ENCODE results near the gene SMYD4. TPM values are rescaled to one million over a fixed set of nuclear protein-coding genes. Genes with fewer than 3 reads are reported as not detected.
"Not testable (repeated sequence)": the region's sequence is repeated elsewhere in the genome, so short reads cannot be mapped to it uniquely, and the experiment has no call there.

Gene SMYD4
- total and polyA plus RNA-seq, 2 experiments from 2014 or later: 8.5 to 11.4 TPM

GRCh38 chr17:1743088-1743439, 86.6 kb downstream of the SMYD4 start:
- TF ChIP-seq EZH2phosphoT487 (IDR thresholded peaks at IDR 0.05; ENCODE audit: low read depth, severe bottlenecking, unreplicated experiment): no peak
- TF ChIP-seq EZH2 (IDR thresholded peaks at IDR 0.05; ENCODE audit: borderline replicate concordance): no peak
- TF ChIP-seq CTCF (IDR thresholded peaks at IDR 0.05; ENCODE audit: poor library complexity): no peak
- no peaks in the 10 kb centered on the region for H3K9me2 ChIP-seq (replicated peaks; ENCODE audit: insufficient read depth)
- peaks cover 2% of the 10 kb centered on the region for H3K79me2 ChIP-seq
- H2AFZ ChIP-seq: no peak overlapping the region
- H3K9me3 ChIP-seq (ENCODE audit: low read depth): no peaks in the 10 kb centered on the region
- peak overlapping the region; percentile 61 for H3K4me2 ChIP-seq
- peaks cover 20% of the 10 kb centered on the region for H3K4me1 ChIP-seq (ENCODE audit: insufficient read depth)
- H4K20me1 ChIP-seq (ENCODE audit: insufficient read depth, poor library complexity, severe bottlenecking): no peaks in the 10 kb centered on the region
- H3K36me3 ChIP-seq (replicated peaks; ENCODE audit: insufficient read depth, low read depth): no peaks in the 10 kb centered on the region
- peak overlapping the region; percentile 57 for H3K27ac ChIP-seq
- no peak for DNase-seq (ENCODE audit: low spot score)
- H3K27me3 ChIP-seq: no peaks in the 10 kb centered on the region
- no peak overlapping the region for H3K4me3 ChIP-seq
- WGBS (ENCODE audit: low lambda C conversion rate, missing lambda C conversion rate): 73% methylated on average over 2 of the region's 2 CpGs

DNA sequence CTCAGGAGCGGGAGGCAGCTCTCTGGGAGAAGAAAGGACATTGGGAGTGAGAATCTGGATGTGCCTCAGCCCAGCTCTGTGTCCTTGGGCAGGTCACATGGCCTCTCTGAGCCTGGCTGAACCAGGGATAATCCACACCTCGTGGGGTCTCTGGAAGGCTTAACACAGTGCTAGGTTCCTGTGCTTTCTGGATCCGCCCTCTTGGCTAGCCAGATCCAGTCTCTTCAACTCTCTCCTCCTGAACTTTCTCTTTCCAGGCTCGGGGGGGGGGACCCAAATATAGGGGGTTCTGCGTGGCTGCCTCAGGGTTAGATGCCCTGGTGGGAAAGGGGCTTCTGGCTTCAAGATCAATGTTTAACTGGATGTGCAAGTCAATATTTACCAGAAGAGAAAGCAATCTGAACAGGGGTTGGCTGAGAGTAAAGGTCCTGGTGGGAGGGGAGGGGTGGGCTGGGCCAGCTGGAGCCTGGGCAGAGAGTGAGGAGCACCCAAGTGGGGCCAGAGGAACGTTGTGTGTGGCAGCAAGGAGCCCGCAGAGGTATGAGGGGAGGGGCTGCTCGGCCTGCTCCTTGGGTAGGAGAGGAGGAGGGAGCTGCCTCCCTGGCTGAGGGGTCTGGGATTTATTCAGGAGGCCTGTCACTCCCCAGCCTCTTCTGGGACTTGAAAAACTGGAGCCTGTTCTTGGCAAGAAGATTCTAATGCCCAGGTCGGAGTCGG, 87.2 kb downstream of the SMYD4 start, which contains the start of gene SERPINF2:
Gene SERPINF2 (plus strand): TSS at position 501 of the 717 bp plus-strand sequence. CDS start 2,125 bp downstream, outside the sequence.
- Histone ChIP-seq H3K4me2 (peak within 1 kb of the TSS; percentile 61), H3K36me3 (replicated peaks; ENCODE audit: insufficient read depth, low read depth) (no peaks in the 10 kb centered on the region), H3K4me1 (ENCODE audit: insufficient read depth) (peaks cover 22% of the 10 kb centered on the region), H3K79me2 (peaks cover 2% of the 10 kb centered on the region), H3K27me3 (no peaks in the 10 kb centered on the region), H2AFZ (no peak within 1 kb of the TSS), H3K9me3 (ENCODE audit: low read depth) (no peaks in the 10 kb centered on the region), H3K27ac (peak within 1 kb of the TSS; percentile 57), H3K9me2 (replicated peaks; ENCODE audit: insufficient read depth) (no peaks in the 10 kb centered on the region), H4K20me1 (ENCODE audit: insufficient read depth, poor library complexity, severe bottlenecking) (no peaks in the 10 kb centered on the region), H3K4me3 (no peak within 1 kb of the TSS)
- 34% methylated on average over 10 of the region's 10 CpGs for WGBS (ENCODE audit: low lambda C conversion rate, missing lambda C conversion rate)
- peak; percentile 63 for DNase-seq (ENCODE audit: low spot score)
- TF ChIP-seq EZH2 (IDR thresholded peaks at IDR 0.05; ENCODE audit: borderline replicate concordance) (no peak), EZH2phosphoT487 (IDR thresholded peaks at IDR 0.05; ENCODE audit: low read depth, severe bottlenecking, unreplicated experiment) (no peak), CTCF (IDR thresholded peaks at IDR 0.05; ENCODE audit: poor library complexity) (no peak)

- DNase-seq (ENCODE audit: low spot score); H2AFZ ChIP-seq; H3K4me3 ChIP-seq; H3K9me3 ChIP-seq (ENCODE audit: low read depth); H3K27me3 ChIP-seq; H3K79me2 ChIP-seq; H4K20me1 ChIP-seq (ENCODE audit: insufficient read depth, poor library complexity, severe bottlenecking); H3K36me3 ChIP-seq (replicated peaks; ENCODE audit: insufficient read depth, low read depth); H3K9me2 ChIP-seq (replicated peaks; ENCODE audit: insufficient read depth): not testable (repeated sequence)
- Histone ChIP-seq H3K4me2 (peak overlapping the region; percentile 61), H3K27ac (peak overlapping the region; percentile 57), H3K4me1 (ENCODE audit: insufficient read depth) (peaks cover 25% of the 10 kb centered on the region)
- 78% methylated on average over 3 of the region's 7 CpGs for WGBS (ENCODE audit: low lambda C conversion rate, missing lambda C conversion rate)
Measured at GRCh38 chr17:1741899-1742298, 87.8 kb downstream of the SMYD4 start.

GRCh38 chr17:1737531-1738291, 92.0 kb downstream of the SMYD4 start:
- TF ChIP-seq EZH2 (IDR thresholded peaks at IDR 0.05; ENCODE audit: borderline replicate concordance): no peak
- H3K36me3 ChIP-seq (replicated peaks; ENCODE audit: insufficient read depth, low read depth): no peaks in the 10 kb centered on the region
- H3K27me3 ChIP-seq: no peaks in the 10 kb centered on the region
- peak overlapping the region; percentile 74 for H3K27ac ChIP-seq
- H3K4me2 ChIP-seq: no peak overlapping the region
- no peaks in the 10 kb centered on the region for H3K9me3 ChIP-seq (ENCODE audit: low read depth)
- H3K9me2 ChIP-seq (replicated peaks; ENCODE audit: insufficient read depth): no peaks in the 10 kb centered on the region
- H3K4me1 ChIP-seq (ENCODE audit: insufficient read depth): peaks cover 26% of the 10 kb centered on the region
- H4K20me1 ChIP-seq (ENCODE audit: insufficient read depth, poor library complexity, severe bottlenecking): no peaks in the 10 kb centered on the region
- 94% methylated on average over 21 of the region's 21 CpGs for WGBS (ENCODE audit: low lambda C conversion rate, missing lambda C conversion rate)
- H2AFZ ChIP-seq: no peak overlapping the region
- no peak overlapping the region for H3K4me3 ChIP-seq
- no peaks in the 10 kb centered on the region for H3K79me2 ChIP-seq
- DNase-seq (ENCODE audit: low spot score): no peak

Data from hepatocyte (in vitro differentiated cells).